K562 (cell line): ENCODE measurements around the gene STOX2. TPM values are rescaled to one million over a fixed set of nuclear protein-coding genes. Genes with fewer than 3 reads are reported as not detected.

Experiments used
- ATAC-seq: fragments of 200-7000 bp; cut with Tn5 transposase; 3 replicates; pipeline ENCODE4 v1.9.1; 2020; ENCODE audit warnings: moderate library complexity
- BruUV-seq: library from RNA; stranded (reverse); fragments of 400-500 nt; replicated peaks from 2 replicates; lab custom pipeline; 2021; lab: Mats Ljungman, UMichigan
- CTCF ChIA-PET: fragments of 300-600 bp; formaldehyde crosslinking; extraction: SDS; loops from one replicate; lab custom pipeline; 2021; ENCODE audit warnings: low intra/inter-chr PET ratio; lab: Yijun Ruan, JAX
- POLR2A ChIA-PET: fragments of 300-600, 350-650 bp; sonication (Branson Sonifier 250); formaldehyde crosslinking; extraction: SDS; loops from one replicate; lab custom pipeline; 2021; ENCODE audit warnings: antibody characterized with exemption, inconsistent platforms; lab: Yijun Ruan, JAX
- DNase-seq, 4 experiments: peaks; one replicate each; pipeline versions ENCODE4 v3.0.0 to v3.0.0-alpha.2; 2011 to 2018; ENCODE audit warnings: low spot score in 3 of 4, mixed read lengths in 3 of 4; ENCODE audit errors: extremely low read depth in 1 of 4
- FAIRE-seq: peaks from 2 replicates; lab custom pipeline; 2011; peaks lifted over from hg19 to GRCh38; lab: Jason Lieb, UNC
- H2AFZ ChIP-seq: 2 replicates; pipeline ENCODE4 v1.6.0; 2011; ENCODE audit warnings: low read depth, low read length, control low read depth, inconsistent platforms
- H3K27ac ChIP-seq: fragments of 200-600 bp; 3 replicates; pipeline ENCODE4 v1.8.0; 2011; ENCODE audit warnings: low read depth, mild to moderate bottlenecking, control low read depth, inconsistent platforms, low read length, moderate library complexity, mixed read lengths; ENCODE audit errors: extremely low read depth
- H3K27me3 ChIP-seq, 2 experiments: fragments of 300-600 bp in 1 of 2; 2 replicates in 1 of 2; 3 replicates in 1 of 2; pipeline versions ENCODE4 v1.6.0 to v1.8.0; 2011; ENCODE audit warnings: inconsistent platforms in 2 of 2, low read length in 2 of 2, mild to moderate bottlenecking in 1 of 2, mixed read lengths in 1 of 2, moderate library complexity in 1 of 2; ENCODE audit not compliant: control insufficient read depth in 2 of 2, insufficient read depth in 2 of 2
- H3K36me3 ChIP-seq: fragments of 300-600 bp; 3 replicates; pipeline ENCODE4 v1.8.0; 2011; ENCODE audit warnings: mild to moderate bottlenecking, low read length, inconsistent platforms; ENCODE audit not compliant: control insufficient read depth, insufficient read depth
- H3K4me1 ChIP-seq, 2 experiments: fragments of 200-600 bp in 1 of 2; replicated peaks in 1 of 2; 2 replicates in 1 of 2; 3 replicates in 1 of 2; pipeline versions ENCODE4 v1.5.1 to v1.8.0; 2011; ENCODE audit warnings: inconsistent platforms in 2 of 2, low read length in 2 of 2, mild to moderate bottlenecking in 1 of 2, mixed read lengths in 1 of 2, moderate library complexity in 1 of 2; ENCODE audit not compliant: control insufficient read depth in 2 of 2, insufficient read depth in 2 of 2
- H3K4me2 ChIP-seq: 2 replicates; pipeline ENCODE4 v1.6.1; 2011; ENCODE audit warnings: low read length, control low read depth, inconsistent platforms, mixed read lengths; ENCODE audit not compliant: insufficient read depth
- H3K4me3 ChIP-seq: fragments of 200-600 bp; sonication (generic), shearing (Covaris generic); 2 replicates; pipeline ENCODE4 v1.5.1; 2016; ENCODE audit warnings: control low read depth, inconsistent platforms
- H3K79me2 ChIP-seq: fragments of 200-600 bp; 3 replicates; pipeline ENCODE4 v1.8.0; 2011; ENCODE audit warnings: low read length, inconsistent platforms; ENCODE audit not compliant: control insufficient read depth, insufficient read depth
- H3K9ac ChIP-seq, 2 experiments: 2 replicates each; pipeline versions ENCODE4 v1.6.0 to v1.6.1; 2011; ENCODE audit warnings: low read depth in 2 of 2, low read length in 2 of 2, control low read depth in 1 of 2, inconsistent platforms in 1 of 2, mild to moderate bottlenecking in 1 of 2, mixed read lengths in 1 of 2; ENCODE audit not compliant: insufficient read depth in 1 of 2
- H3K9me1 ChIP-seq: one replicate; pipeline ENCODE4 v1.6.0; 2011; ENCODE audit warnings: inconsistent platforms, mild to moderate bottlenecking, low read length, moderate library complexity; ENCODE audit not compliant: control insufficient read depth, insufficient read depth
- H3K9me3 ChIP-seq: replicated peaks from 2 replicates; pipeline ENCODE4 v1.5.1; 2011; ENCODE audit warnings: low read depth, low read length, inconsistent platforms; ENCODE audit not compliant: control insufficient read depth, insufficient read depth
- H4K20me1 ChIP-seq: replicated peaks from 2 replicates; pipeline ENCODE4 v1.6.1; 2011; ENCODE audit warnings: low read length, inconsistent platforms, mixed read lengths; ENCODE audit not compliant: control insufficient read depth, insufficient read depth
- ESRRB ChIP-seq: fragments of 250-450 bp; sonication (Bioruptor Pico); IDR thresholded peaks from 2 replicates; pipeline ENCODE4 v1.5.0; 2020; ENCODE audit warnings: mild to moderate bottlenecking, moderate library complexity, borderline replicate concordance
- FOXP1 ChIP-seq: sonication (generic); formaldehyde crosslinking; IDR thresholded peaks from 2 replicates; pipeline ENCODE4 v1.8.0; 2022; ENCODE audit warnings: mild to moderate bottlenecking, missing genetic modification reagents
- GATA2 ChIP-seq: sonication (generic); formaldehyde crosslinking; IDR thresholded peaks from 2 replicates; pipeline ENCODE4 v1.4.0; 2020; ENCODE audit warnings: mild to moderate bottlenecking, missing genetic modification reagents
- MTA3 ChIP-seq: fragments of 450-650 bp; formaldehyde crosslinking; IDR thresholded peaks from 2 replicates; pipeline ENCODE4 v1.6.1; 2017; ENCODE audit warnings: mild to moderate bottlenecking, borderline replicate concordance
- NR2C1 ChIP-seq, 2 experiments: fragments of 450-650 bp; IDR thresholded peaks; 2 replicates each; pipeline ENCODE4 v1.6.1; 2017; ENCODE audit warnings: mild to moderate bottlenecking in 2 of 2, antibody characterized with exemption in 1 of 2, inconsistent platforms in 1 of 2, missing compliant biosample characterization in 1 of 2, missing genetic modification characterization in 1 of 2
- THRB ChIP-seq: fragments of 450-650 bp; formaldehyde crosslinking; conservative IDR thresholded peaks from 2 replicates; pipeline ENCODE4 v1.4.0; 2022; ENCODE audit warnings: mild to moderate bottlenecking, missing genetic modification characterization
- ZFP91 ChIP-seq: sonication (generic); formaldehyde crosslinking; IDR thresholded peaks from 2 replicates; pipeline ENCODE4 v1.8.0; 2022; ENCODE audit warnings: mild to moderate bottlenecking, missing genetic modification reagents
- ZNF449 ChIP-seq: fragments of 250-450 bp; sonication (Bioruptor Pico); IDR thresholded peaks from 2 replicates; pipeline ENCODE4 v1.8.0; 2022; ENCODE audit warnings: moderate library complexity, mild to moderate bottlenecking, inconsistent platforms
- WGBS: fragments of 100-300 bp; shearing (Covaris generic); methylation state at CpG from one replicate; pipeline ENCODE4 v1.1.6; 2016; ENCODE audit warnings: low coverage, mixed read lengths; ENCODE audit not compliant: insufficient coverage; ENCODE audit errors: missing lambda C conversion rate; 5-methylcytosine and 5-hydroxymethylcytosine counted together
- in situ Hi-C: fragments of 300-500 bp; cut with MboI; formaldehyde crosslinking; loops from 4 replicates; pipeline ENCODE4 v1.15.0; 2018; ENCODE audit warnings: inconsistent platforms, mixed read lengths
- intact Hi-C: fragments of 100-400 bp; cut with micrococcal nuclease; formaldehyde crosslinking; loops from 2 replicates; pipeline ENCODE4 v1.14.2; 2022
- polyA plus RNA-seq, 8 experiments: library from polyadenylated mRNA; depleted of rRNA in 4 of 8; stranded (reverse) in 5 of 8; unstranded in 3 of 8; fragments of >200 nt; fragmentation: Nextera tagmentation in 2 of 8; fragmentation: Illumina TruSeq in 1 of 8; extraction: Ambion mirVana in 2 of 8; extraction: Trizol in 1 of 8; gene quantifications; 2 replicates each; pipeline versions ENCODE4 v1.2.1 to v1.2.3, GENCODE V29; 2011 to 2014; ENCODE audit warnings: inconsistent platforms in 1 of 8, missing spikeins in 1 of 8
- total RNA-seq, 7 experiments: library from RNA; depleted of rRNA in 6 of 7; stranded (reverse); fragments of >200 nt in 6 of 7; fragmentation: Illumina TruSeq in 2 of 7; extraction: Trizol in 2 of 7; gene quantifications; 2 replicates each; pipeline versions ENCODE4 v1.2.1 to v1.2.3, GENCODE V29; 2011 to 2021; ENCODE audit warnings: low replicate concordance in 1 of 7

STOX2 gene
- total and polyA plus RNA-seq, 9 of the 15 experiments (the other 6 are each of a cell fraction or from before 2014, with no cell fraction given), result not detected

GRCh38 chr4:184056877-184057276 is 151.8 kb downstream of the STOX2 start:
- POLR2A ChIA-PET, result no interaction called here
- WGBS, result 2% methylated on average over 13 of the region's 14 CpGs
- FAIRE-seq, result no peak

More at GRCh38 chr4:184056877-184057276, 151.8 kb downstream of the STOX2 start:
- TF ChIP-seq ESRRB (CRISPR knock-in tag), result no peak
- TF ChIP-seq FOXP1 (CRISPR knock-in tag), result no peak
- no peak for TF ChIP-seq MTA3
- TF ChIP-seq GATA2 (CRISPR knock-in tag), result no peak
- TF ChIP-seq THRB (CRISPR knock-in tag), result no peak
- no peak for TF ChIP-seq ZNF449 (CRISPR knock-in tag)
- TF ChIP-seq ZFP91 (CRISPR knock-in tag), result no peak
- no peak for TF ChIP-seq NR2C1 (IDR thresholded peaks at IDR 0.05)
- TF ChIP-seq NR2C1 (tag; IDR thresholded peaks at IDR 0.05), result no peak
- no peak for ATAC-seq
- peaks cover 0 to 24% of the 10 kb centered on the region in 2 experiments; a peak in 4 of 5 replicates for H3K27me3 ChIP-seq
- no peaks in the 10 kb centered on the region for H3K36me3 ChIP-seq
- no peak overlapping the region for H3K4me2 ChIP-seq
- H3K9me1 ChIP-seq, result no peaks in the 10 kb centered on the region
- H3K27ac ChIP-seq, result no peak overlapping the region
- no TSS peak for BruUV-seq
- in situ Hi-C loops, result no loop called here
- DNase-seq, result no peak
- no peaks in the 10 kb centered on the region for H4K20me1 ChIP-seq
- no peak overlapping the region for H2AFZ ChIP-seq
- intact Hi-C loops, result no loop called here
- H3K9me3 ChIP-seq, result no peaks in the 10 kb centered on the region
- H3K9ac ChIP-seq, result no peak overlapping the region
- no peak overlapping the region for H3K4me3 ChIP-seq
- CTCF ChIA-PET, result no interaction called here
- no peaks in the 10 kb centered on the region for H3K79me2 ChIP-seq
- no peaks in the 10 kb centered on the region for H3K4me1 ChIP-seq
